Mucosa of descending colon (tissue), 3 donors: Measurements from ENCODE around the gene CIT. TPM values are rescaled to one million over a fixed set of nuclear protein-coding genes. Genes with fewer than 3 reads are reported as not detected.

Experiments used
- ATAC-seq: fragments of 200-7000 bp; cut with Tn5 transposase; one replicate; pipeline ENCODE4 v1.9.1; 2020; ENCODE audit warnings: mild to moderate bottlenecking, moderate library complexity
- DNase-seq, 3 donors: peaks; one replicate each; pipeline ENCODE4 v3.0.0-alpha.2; 2020
- H3K36me3 ChIP-seq: fragments of 200-600 bp; one replicate; pipeline ENCODE4 v1.8.0; 2021; ENCODE audit warnings: low read depth, mild to moderate bottlenecking
- H3K4me1 ChIP-seq: fragments of 200-600 bp; one replicate; pipeline ENCODE4 v1.8.0; 2021; ENCODE audit warnings: low read depth, mild to moderate bottlenecking
- H3K4me3 ChIP-seq: fragments of 200-600 bp; one replicate; pipeline ENCODE4 v1.8.0; 2021; ENCODE audit warnings: mild to moderate bottlenecking
- H3K9me3 ChIP-seq: fragments of 200-600 bp; one replicate; pipeline ENCODE4 v1.8.0; 2021; ENCODE audit warnings: mild to moderate bottlenecking
- intact Hi-C, 2 donors: fragments of 100-400 bp; cut with DNase I in 1 of 2; cut with micrococcal nuclease in 1 of 2; formaldehyde crosslinking; loops; one replicate each; pipeline versions ENCODE4 v1.11.0 to v1.11.1; 2022; cut with DNase I, micrococcal nuclease
- total RNA-seq, 3 donors: library from RNA; stranded (reverse); fragmentation: NEBNext Ultra II Directional in 2 of 3; extraction: Animal tissue kit (Norgen Biotek cat#: 25700) in 2 of 3; gene quantifications; one replicate each; pipeline versions ENCODE4 v1.2.1 to v1.2.4, GENCODE V29; 2021 to 2023
- TF ChIP-seq, protein P1 (sequence below): fragments of 200-600 bp; IDR thresholded peaks from one replicate; pipeline ENCODE4 v1.8.0; 2022; ENCODE audit warnings: antibody characterized with exemption, mild to moderate bottlenecking
- donor health status: DM: no; HTN: no; CAD: no; lungs with moderate emphysema.
- donor health status: DM: no; HTN: no; CAD: no.
- donor health status: DM: no; HTN: yes; CAD: no.

Gene CIT
- total RNA-seq, 3 donors from 2014 or later = 7.5 to 20.5 (median 11.2) TPM

DNA sequence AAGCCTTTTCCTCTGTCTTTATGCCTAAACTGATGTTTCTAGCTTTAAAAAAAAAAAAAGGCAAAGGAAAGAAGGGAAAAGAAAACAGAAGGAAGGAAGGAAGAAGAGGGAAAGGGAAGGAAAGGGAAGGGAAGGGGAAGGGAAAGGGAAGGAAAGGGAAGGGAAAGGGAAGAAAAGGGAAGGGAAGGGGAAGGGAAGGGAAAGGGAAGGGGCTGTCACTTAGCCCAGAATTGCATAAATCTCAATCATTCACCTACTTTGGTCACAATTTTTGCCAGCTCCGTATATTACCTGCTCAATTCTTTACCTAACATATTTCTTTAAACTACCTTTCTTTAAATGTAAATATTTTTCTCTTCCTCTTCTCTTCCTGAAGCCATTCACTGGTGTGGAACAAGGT, 26.8 kb downstream of the CIT start:
- Histone ChIP-seq H3K9me3 (no peaks in the 10 kb centered on the region), H3K36me3 (no peaks in the 10 kb centered on the region), H3K4me3 (no peak overlapping the region), H3K4me1 (no peaks in the 10 kb centered on the region)
- intact Hi-C loops = no loop called here
- ATAC-seq (no peak), DNase-seq (no peak)
- TF ChIP-seq, protein P1, sequence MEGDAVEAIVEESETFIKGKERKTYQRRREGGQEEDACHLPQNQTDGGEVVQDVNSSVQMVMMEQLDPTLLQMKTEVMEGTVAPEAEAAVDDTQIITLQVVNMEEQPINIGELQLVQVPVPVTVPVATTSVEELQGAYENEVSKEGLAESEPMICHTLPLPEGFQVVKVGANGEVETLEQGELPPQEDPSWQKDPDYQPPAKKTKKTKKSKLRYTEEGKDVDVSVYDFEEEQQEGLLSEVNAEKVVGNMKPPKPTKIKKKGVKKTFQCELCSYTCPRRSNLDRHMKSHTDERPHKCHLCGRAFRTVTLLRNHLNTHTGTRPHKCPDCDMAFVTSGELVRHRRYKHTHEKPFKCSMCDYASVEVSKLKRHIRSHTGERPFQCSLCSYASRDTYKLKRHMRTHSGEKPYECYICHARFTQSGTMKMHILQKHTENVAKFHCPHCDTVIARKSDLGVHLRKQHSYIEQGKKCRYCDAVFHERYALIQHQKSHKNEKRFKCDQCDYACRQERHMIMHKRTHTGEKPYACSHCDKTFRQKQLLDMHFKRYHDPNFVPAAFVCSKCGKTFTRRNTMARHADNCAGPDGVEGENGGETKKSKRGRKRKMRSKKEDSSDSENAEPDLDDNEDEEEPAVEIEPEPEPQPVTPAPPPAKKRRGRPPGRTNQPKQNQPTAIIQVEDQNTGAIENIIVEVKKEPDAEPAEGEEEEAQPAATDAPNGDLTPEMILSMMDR = no peak

DNA sequence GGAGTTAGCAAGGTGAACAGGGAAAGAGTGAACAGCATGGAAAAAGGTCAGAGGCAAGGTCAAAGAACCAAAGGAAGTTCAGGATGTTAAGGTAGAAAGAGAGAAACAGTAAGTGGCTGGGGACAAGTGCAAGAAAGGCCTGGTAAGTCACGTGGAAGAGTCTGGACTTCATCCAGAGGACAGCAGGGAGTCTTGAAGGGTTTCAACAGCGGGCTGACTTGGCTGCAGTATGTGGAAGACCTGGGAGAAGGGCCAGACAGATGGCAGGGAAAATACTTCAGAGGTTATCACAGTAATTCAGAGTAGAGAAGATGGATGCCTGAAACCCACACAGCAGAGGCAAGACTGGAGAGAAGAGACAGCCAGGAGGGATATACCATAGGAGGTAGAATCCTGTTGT, 34.0 kb downstream of the CIT start:
- Histone ChIP-seq H3K9me3 (peaks cover 4% of the 10 kb centered on the region), H3K4me3 (no peak overlapping the region), H3K36me3 (no peaks in the 10 kb centered on the region), H3K4me1 (no peaks in the 10 kb centered on the region)
- ATAC-seq (no peak), DNase-seq (no peak)
- intact Hi-C loops = no loop called here
- TF ChIP-seq, protein P1 = no peak

GRCh38 chr12:119842380-119842779, 34.7 kb downstream of the CIT start:
- no peak for ATAC-seq
- intact Hi-C loops = no loop called here
- DNase-seq = no peak
- Histone ChIP-seq H3K36me3 (no peaks in the 10 kb centered on the region), H3K4me3 (no peak overlapping the region), H3K4me1 (no peaks in the 10 kb centered on the region), H3K9me3 (peaks cover 4% of the 10 kb centered on the region)
- TF ChIP-seq, protein P1 = no peak

- Histone ChIP-seq H3K4me1 (no peaks in the 10 kb centered on the region), H3K4me3 (no peak overlapping the region), H3K36me3 (no peaks in the 10 kb centered on the region), H3K9me3 (peaks cover 4% of the 10 kb centered on the region)
- ATAC-seq (no peak), DNase-seq (no peak)
- intact Hi-C loops = no loop called here
- TF ChIP-seq, protein P1 = no peak
Observed at GRCh38 chr12:119841433-119842210, 35.5 kb downstream of the CIT start.

DNA sequence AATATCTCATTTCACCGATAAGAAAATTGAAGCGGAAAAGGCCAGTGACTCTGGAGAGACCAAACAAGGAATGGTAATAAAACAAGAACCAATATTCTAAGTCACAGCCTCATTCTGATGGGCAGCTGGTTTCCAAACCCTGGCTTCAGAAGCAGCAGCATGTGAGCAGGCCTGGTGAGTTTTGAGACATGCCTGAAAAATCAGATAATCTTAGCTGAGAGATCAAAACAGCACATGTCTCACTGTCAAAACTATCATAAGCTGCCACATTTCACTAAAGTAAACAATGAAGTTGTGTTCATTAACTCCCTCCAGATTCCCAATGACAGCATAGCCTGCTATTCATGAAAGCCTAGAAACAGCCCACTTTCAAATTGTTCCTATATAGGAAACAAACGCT, 36.5 kb downstream of the CIT start:
- Histone ChIP-seq H3K36me3 (no peaks in the 10 kb centered on the region), H3K9me3 (peaks cover 4% of the 10 kb centered on the region), H3K4me3 (no peak overlapping the region), H3K4me1 (no peaks in the 10 kb centered on the region)
- TF ChIP-seq, protein P1 = no peak
- ATAC-seq (no peak), DNase-seq (no peak)
- intact Hi-C loops = no loop called here

- H3K9me3 ChIP-seq = peaks cover 4% of the 10 kb centered on the region
- no peaks in the 10 kb centered on the region for H3K4me1 ChIP-seq
- intact Hi-C loops = no loop called here
- H3K36me3 ChIP-seq = no peaks in the 10 kb centered on the region
- TF ChIP-seq, protein P1 = no peak
- ATAC-seq = no peak
- H3K4me3 ChIP-seq = no peak overlapping the region
- DNase-seq = no peak
Observed at GRCh38 chr12:119840168-119840567, 37.0 kb downstream of the CIT start.
